Rectal smooth muscle tissue (tissue), 1 donor: ENCODE data around the gene EFS.

ENCODE experiments used
- H3K27ac ChIP-seq: one replicate; pipeline ENCODE4 v1.7.0; 2013; ENCODE audit warnings: low read depth, low read length, inconsistent platforms
- H3K27me3 ChIP-seq: one replicate; pipeline ENCODE4 v1.7.0; 2013; ENCODE audit warnings: low read length; ENCODE audit not compliant: control insufficient read depth, insufficient read depth
- H3K36me3 ChIP-seq: one replicate; pipeline ENCODE4 v1.7.0; 2013; ENCODE audit warnings: low read length; ENCODE audit not compliant: control insufficient read depth, insufficient read depth
- H3K4me1 ChIP-seq: one replicate; pipeline ENCODE4 v1.7.0; 2013; ENCODE audit warnings: low read length; ENCODE audit not compliant: control insufficient read depth, insufficient read depth
- H3K4me3 ChIP-seq: one replicate; pipeline ENCODE4 v1.7.0; 2013; ENCODE audit warnings: low read length
- H3K9ac ChIP-seq: one replicate; pipeline ENCODE4 v1.7.0; 2013; ENCODE audit warnings: low read length

EFS gene

DNA sequence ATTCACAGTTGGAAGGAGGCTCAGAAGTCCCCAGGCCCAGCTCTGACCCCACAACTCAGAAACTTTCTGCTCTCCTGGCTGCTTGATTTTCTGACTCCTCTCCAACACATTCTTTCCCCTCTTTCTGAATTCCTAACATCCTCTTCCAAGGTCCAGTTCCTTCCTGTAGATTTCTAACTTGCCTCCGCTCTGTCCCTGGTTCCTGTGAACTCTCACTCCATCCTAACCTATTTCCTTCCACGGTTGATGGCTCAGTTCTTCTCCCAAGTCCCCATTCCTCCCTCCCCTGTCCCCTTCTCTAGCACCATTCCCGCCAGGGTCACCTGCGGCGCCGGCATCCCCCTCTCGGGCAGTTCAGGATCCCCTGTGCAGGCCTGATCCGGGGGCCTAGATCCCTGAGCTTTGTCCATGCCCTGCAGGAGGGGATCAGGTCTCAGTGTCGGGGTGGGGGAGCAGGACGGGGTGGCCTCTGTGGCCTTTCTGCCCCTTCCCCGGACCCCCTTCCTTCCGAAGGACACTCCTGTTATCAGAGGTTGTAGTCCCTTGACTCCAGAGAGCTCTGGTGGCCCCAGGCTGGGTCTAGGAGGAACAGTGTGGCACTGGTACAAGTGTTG is 6.3 kb downstream of the EFS start:
- H3K9ac ChIP-seq = no peak overlapping the region
- H3K4me1 ChIP-seq = peaks cover 4% of the 10 kb centered on the region
- H3K27ac ChIP-seq = peak overlapping the region; percentile 12
- H3K4me3 ChIP-seq = no peak overlapping the region
- no peaks in the 10 kb centered on the region for H3K27me3 ChIP-seq
- no peaks in the 10 kb centered on the region for H3K36me3 ChIP-seq

- Histone ChIP-seq H3K4me1 (peaks cover 2% of the 10 kb centered on the region), H3K27ac (peak overlapping the region; percentile 12), H3K9ac (no peak overlapping the region), H3K27me3 (no peaks in the 10 kb centered on the region), H3K4me3 (no peak overlapping the region), H3K36me3 (no peaks in the 10 kb centered on the region)
Measured at GRCh38 chr14:23358042-23358441, 6.9 kb downstream of the EFS start.

DNA sequence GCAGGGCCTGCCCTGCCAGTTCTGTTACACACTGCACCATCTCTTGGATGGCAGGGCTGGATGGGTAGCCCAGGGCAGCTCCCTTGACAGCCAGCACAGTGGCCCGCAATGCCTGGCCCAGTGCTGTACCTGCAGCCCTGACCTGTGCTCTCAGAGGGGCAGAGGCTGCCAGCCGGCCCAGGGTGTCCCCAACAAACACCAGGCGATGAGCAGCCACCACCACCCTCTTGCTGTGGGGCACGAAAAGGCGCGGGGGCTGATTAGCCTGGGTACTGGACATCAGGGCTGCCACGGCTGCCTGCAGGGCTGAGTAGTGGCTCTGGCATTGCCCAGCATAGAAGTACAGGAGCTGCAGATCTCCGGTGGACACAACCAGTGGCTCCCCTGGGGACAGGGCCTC is 7.7 kb downstream of the EFS start:
- Histone ChIP-seq H3K4me1 (peaks cover 2% of the 10 kb centered on the region), H3K9ac (no peak overlapping the region), H3K27ac (no peak overlapping the region)

GRCh38 chr14:23356662-23357061 is 8.3 kb downstream of the EFS start:
- Histone ChIP-seq H3K4me1 (peaks cover 4% of the 10 kb centered on the region), H3K4me3 (no peak overlapping the region), H3K36me3 (no peaks in the 10 kb centered on the region), H3K27ac (no peak overlapping the region), H3K9ac (no peak overlapping the region), H3K27me3 (peaks cover 2% of the 10 kb centered on the region)

More for the DNA sequence above, 7.7 kb downstream of the EFS start:
- Histone ChIP-seq H3K27me3 (no peaks in the 10 kb centered on the region), H3K36me3 (no peaks in the 10 kb centered on the region), H3K4me3 (no peak overlapping the region)

- Histone ChIP-seq H3K27ac (no peak overlapping the region), H3K36me3 (no peaks in the 10 kb centered on the region), H3K9ac (no peak overlapping the region), H3K4me1 (peaks cover 4% of the 10 kb centered on the region), H3K27me3 (peaks cover 4% of the 10 kb centered on the region), H3K4me3 (no peak overlapping the region)
Measured at GRCh38 chr14:23355871-23356435, 9.0 kb downstream of the EFS start.

- peaks cover 4% of the 10 kb centered on the region for H3K27me3 ChIP-seq
- no peak overlapping the region for H3K27ac ChIP-seq
- H3K4me1 ChIP-seq = peaks cover 4% of the 10 kb centered on the region
- H3K9ac ChIP-seq = no peak overlapping the region
- no peaks in the 10 kb centered on the region for H3K36me3 ChIP-seq
- H3K4me3 ChIP-seq = no peak overlapping the region
Measured at GRCh38 chr14:23354990-23355389, 10.0 kb downstream of the EFS start.

- Histone ChIP-seq H3K9ac (no peak overlapping the region), H3K36me3 (no peaks in the 10 kb centered on the region), H3K27ac (no peak overlapping the region), H3K4me3 (no peak overlapping the region), H3K4me1 (peaks cover 4% of the 10 kb centered on the region), H3K27me3 (peaks cover 4% of the 10 kb centered on the region)
Measured at GRCh38 chr14:23353433-23353780, 11.6 kb downstream of the EFS start.

GRCh38 chr14:23352506-23353432 is 12.2 kb downstream of the EFS start, which contains the start of gene SLC22A17:
SLC22A17 (minus strand) TSS chr14:23352887.
- Histone ChIP-seq H3K4me3 (peak within 1 kb of the TSS; percentile 71), H3K9ac (no peak within 1 kb of the TSS), H3K27me3 (peaks cover 4% of the 10 kb centered on the region), H3K36me3 (no peaks in the 10 kb centered on the region), H3K4me1 (peaks cover 4% of the 10 kb centered on the region), H3K27ac (peak within 1 kb of the TSS; percentile 52)

GRCh38 chr14:23351681-23352505 is 13.1 kb downstream of the EFS start:
- H3K36me3 ChIP-seq = no peaks in the 10 kb centered on the region
- H3K9ac ChIP-seq = no peak overlapping the region
- peaks cover 4% of the 10 kb centered on the region for H3K27me3 ChIP-seq
- H3K4me1 ChIP-seq = peaks cover 4% of the 10 kb centered on the region
- peak overlapping the region; percentile 71 for H3K4me3 ChIP-seq
- H3K27ac ChIP-seq = peak overlapping the region; percentile 49

- H3K27me3 ChIP-seq = peaks cover 4% of the 10 kb centered on the region
Measured at GRCh38 chr14:23349156-23349845, 15.7 kb downstream of the EFS start.

GRCh38 chr14:23348297-23348655 is 16.7 kb downstream of the EFS start:
- no peak overlapping the region for H3K4me3 ChIP-seq
- H3K27me3 ChIP-seq = peaks cover 4% of the 10 kb centered on the region
- H3K9ac ChIP-seq = no peak overlapping the region
- H3K27ac ChIP-seq = no peak overlapping the region
- H3K36me3 ChIP-seq = no peaks in the 10 kb centered on the region
- H3K4me1 ChIP-seq = peaks cover 4% of the 10 kb centered on the region

More at GRCh38 chr14:23349156-23349845, 15.7 kb downstream of the EFS start:
- peaks cover 4% of the 10 kb centered on the region for H3K4me1 ChIP-seq
- no peak overlapping the region for H3K9ac ChIP-seq
- H3K27ac ChIP-seq = no peak overlapping the region
- no peaks in the 10 kb centered on the region for H3K36me3 ChIP-seq
- no peak overlapping the region for H3K4me3 ChIP-seq
